ENCODE results near the gene SETD7.

DNA sequence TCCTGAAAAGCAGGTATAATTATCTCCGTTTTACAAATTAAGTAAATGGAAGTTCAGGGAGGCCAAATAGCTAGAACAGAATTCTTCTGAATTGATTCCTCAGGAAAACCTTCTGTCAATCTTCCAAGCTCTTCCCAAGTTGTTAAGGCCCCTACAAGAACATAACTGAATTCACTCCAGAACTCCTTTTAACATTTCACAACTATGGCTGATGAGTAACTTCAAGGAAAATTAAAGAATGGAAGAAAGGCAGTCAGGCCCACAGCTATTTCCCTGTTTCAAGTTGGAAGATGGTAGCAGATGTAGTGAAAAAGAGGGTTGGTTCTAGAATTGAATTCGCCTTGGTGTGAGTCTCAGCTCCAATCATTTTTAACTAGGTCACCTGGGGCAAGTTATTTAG, 15.9 kb downstream of the SETD7 start:
- TF ChIP-seq POLR2AphosphoS5 (IDR thresholded peaks at IDR 0.05; ENCODE audit: borderline replicate concordance, low read depth, low read length) = no peak
- no peak for TF ChIP-seq EZH2 (IDR thresholded peaks at IDR 0.05)
